Aorta (tissue), 5 donors: Measurements from ENCODE around the gene GTF2I. TPM values are rescaled to one million over a fixed set of nuclear protein-coding genes. Genes with fewer than 3 reads are reported as not detected.
A peak's percentile ranks its signal among the peaks of the same experiment; 100 is the strongest.
"Not testable (repeated sequence)": the region's sequence is repeated elsewhere in the genome, so short reads cannot be mapped to it uniquely, and the experiment has no call there.

Experiments
- ATAC-seq: fragments of 200-7000 bp; cut with Tn5 transposase; one replicate; pipeline ENCODE4 v1.9.1; 2022; ENCODE audit warnings: moderate library complexity; ENCODE audit not compliant: low FRiP score
- DNase-seq, 2 donors: peaks; one replicate each; pipeline ENCODE4 v3.0.0-alpha.2; 2020
- H3K27ac ChIP-seq, 2 donors: one replicate each; pipeline ENCODE4 v1.5.1; 2013; ENCODE audit warnings: low read length in 2 of 2, mild to moderate bottlenecking in 2 of 2, moderate library complexity in 2 of 2, control low read depth in 1 of 2, inconsistent platforms in 1 of 2, low read depth in 1 of 2
- H3K27me3 ChIP-seq, 2 donors: one replicate each; pipeline ENCODE4 v1.6.1; 2013; ENCODE audit warnings: control low read depth in 1 of 2, low read length in 1 of 2, mild to moderate bottlenecking in 1 of 2, moderate library complexity in 1 of 2; ENCODE audit not compliant: insufficient read depth in 2 of 2, control insufficient read depth in 1 of 2
- H3K36me3 ChIP-seq, 2 donors: one replicate each; pipeline ENCODE4 v1.6.1; 2013; ENCODE audit warnings: control low read depth in 1 of 2, low read length in 1 of 2, mild to moderate bottlenecking in 1 of 2; ENCODE audit not compliant: insufficient read depth in 2 of 2, control insufficient read depth in 1 of 2
- H3K4me1 ChIP-seq, 2 donors: one replicate each; pipeline ENCODE4 v1.6.1; 2013; ENCODE audit warnings: low read length in 2 of 2, control low read depth in 1 of 2, mild to moderate bottlenecking in 1 of 2, moderate library complexity in 1 of 2; ENCODE audit not compliant: insufficient read depth in 2 of 2, control insufficient read depth in 1 of 2
- H3K4me3 ChIP-seq, 2 donors: one replicate each; pipeline ENCODE4 v1.5.1; 2013; ENCODE audit warnings: low read length in 2 of 2, control low read depth in 1 of 2, mild to moderate bottlenecking in 1 of 2
- H3K9me3 ChIP-seq: one replicate; pipeline ENCODE4 v1.6.1; 2013; ENCODE audit warnings: mild to moderate bottlenecking, low read length; ENCODE audit not compliant: control insufficient read depth
- WGBS, 2 donors: extraction: QIAGEN DNeasy Blood & Tissue Kit; methylation state at CpG; one replicate each; pipeline ENCODE4 v1.1.7; 2013; 5-methylcytosine and 5-hydroxymethylcytosine counted together
- intact Hi-C, 2 donors: fragments of 100-400 bp; cut with DNase I; formaldehyde crosslinking; loops; one replicate each; pipeline versions ENCODE4 v1.14.2 to v1.15.0; 2022
- polyA plus RNA-seq, 2 donors: library from polyadenylated mRNA; stranded (reverse); fragments of 200-250 nt; gene quantifications; one replicate each; pipeline ENCODE4 v1.2.3, GENCODE V29; 2013
- total RNA-seq, 2 donors: library from RNA; stranded (reverse); fragmentation: NEBNext Ultra II Directional; extraction: Animal tissue kit (Norgen Biotek cat#: 25700); gene quantifications; one replicate each; pipeline ENCODE4 v1.2.1, GENCODE V29; 2021
- donor health status: healthy with polysubstance abuse.
- donor health status: Bipolar disorder and iron deficiency.
- donor health status: DM: no; HTN: no; CAD: no.
- donor health status: DM: no; HTN: no; CAD: no.
- donor health status: DM: yes; HTN: yes; CAD: no.

GTF2I gene
- total and polyA plus RNA-seq, 4 donors = 22.7 to 198 (median 89.2) TPM

DNA sequence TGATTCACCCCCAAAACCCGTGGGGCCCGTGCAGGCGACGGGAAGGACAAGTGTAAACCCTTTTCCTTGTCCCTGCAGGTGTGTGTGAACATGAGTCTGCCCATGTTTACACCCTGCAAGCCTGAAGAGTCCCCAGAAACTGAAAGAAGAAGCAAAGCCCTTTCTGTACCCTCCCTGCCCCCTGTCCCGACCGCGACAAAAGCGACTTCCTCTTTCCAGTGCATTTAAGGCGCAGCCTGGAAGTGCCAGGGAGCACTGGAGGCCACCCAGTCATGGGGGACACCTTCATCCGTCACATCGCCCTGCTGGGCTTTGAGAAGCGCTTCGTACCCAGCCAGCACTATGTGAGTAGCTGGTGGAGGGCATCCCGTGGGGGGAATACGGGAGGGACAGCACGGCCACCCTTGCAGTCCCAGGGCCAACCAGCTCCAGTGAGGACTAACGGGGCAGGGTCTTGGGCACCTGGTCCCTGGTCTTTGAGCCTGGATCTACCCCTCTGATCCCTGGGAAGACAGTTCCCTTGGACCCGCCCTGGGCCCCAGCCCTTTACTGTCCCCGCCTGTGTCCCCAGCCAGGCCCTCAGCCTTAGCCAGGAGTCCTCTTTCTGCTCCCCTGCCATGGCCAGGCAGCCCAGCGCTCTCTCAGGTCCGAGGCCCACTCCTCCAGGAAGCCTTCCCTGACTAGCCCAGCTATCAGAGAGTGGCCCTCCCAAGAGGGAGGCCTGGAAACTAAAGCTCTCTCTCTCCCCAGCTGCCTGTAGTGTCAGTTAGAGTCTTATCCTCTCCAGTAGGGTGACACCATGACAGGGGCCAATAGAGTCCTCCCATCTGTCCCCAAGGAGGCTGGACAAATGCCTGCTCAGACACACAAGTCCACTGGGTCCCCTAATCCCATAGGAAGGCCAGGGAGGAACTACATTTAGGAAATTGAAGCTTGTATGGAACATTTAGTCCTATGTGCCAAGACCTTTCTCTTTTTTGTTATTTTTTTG, 116.5 kb downstream of the GTF2I start, which contains the start of gene NCF1:
NCF1 (plus strand) TSS at position 252 of the 991 bp plus-strand sequence; CDS start at position 273, 21 bp downstream.
- DNase-seq, intact Hi-C loops, H3K4me1 ChIP-seq, H3K36me3 ChIP-seq, H3K27ac ChIP-seq, H3K4me3 ChIP-seq, H3K27me3 ChIP-seq, H3K9me3 ChIP-seq: not testable (repeated sequence)
- ATAC-seq = peak; percentile 64
- WGBS, 2 donors = no CpG with 5 or more reads among the region's 21 CpGs

DNA sequence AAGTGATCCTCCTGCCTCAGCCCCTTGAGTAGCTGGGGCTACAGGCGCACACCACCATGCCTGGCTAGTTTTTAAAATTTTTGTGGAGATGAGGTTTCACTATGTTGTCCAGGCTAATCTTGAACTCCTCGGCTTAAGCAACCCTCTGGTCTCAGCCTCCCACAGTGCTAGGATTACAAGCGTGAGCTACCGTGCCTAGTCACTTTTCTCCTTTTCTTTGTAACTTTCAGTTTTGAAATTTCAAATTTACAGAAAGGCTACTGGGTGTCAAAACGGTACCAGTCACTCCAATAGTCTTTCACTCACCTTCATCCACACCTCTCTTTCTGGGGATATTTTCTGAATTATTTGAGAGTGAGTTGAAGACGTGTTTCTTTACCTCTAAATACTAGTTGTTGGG, 117.6 kb downstream of the GTF2I start:
- DNase-seq, ATAC-seq, H3K36me3 ChIP-seq, H3K27me3 ChIP-seq, H3K4me3 ChIP-seq, intact Hi-C loops, H3K27ac ChIP-seq, H3K9me3 ChIP-seq, H3K4me1 ChIP-seq: not testable (repeated sequence)
- WGBS, 2 donors = no CpG with 5 or more reads among the region's 6 CpGs

DNA sequence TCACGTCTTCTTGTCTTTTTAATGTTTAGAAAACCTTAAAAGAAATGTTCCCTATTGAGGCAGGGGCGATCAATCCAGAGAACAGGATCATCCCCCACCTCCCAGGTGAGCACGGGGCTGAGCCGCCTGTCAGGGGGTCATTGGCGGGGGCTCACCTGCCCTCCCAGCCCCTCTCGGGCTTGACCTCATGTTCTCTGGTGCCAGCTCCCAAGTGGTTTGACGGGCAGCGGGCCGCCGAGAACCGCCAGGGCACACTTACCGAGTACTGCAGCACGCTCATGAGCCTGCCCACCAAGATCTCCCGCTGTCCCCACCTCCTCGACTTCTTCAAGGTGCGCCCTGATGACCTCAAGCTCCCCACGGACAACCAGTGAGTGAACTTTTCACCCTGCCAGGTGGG, 121.5 kb downstream of the GTF2I start:
- H3K27ac ChIP-seq, H3K4me1 ChIP-seq: not testable (repeated sequence)

DNA sequence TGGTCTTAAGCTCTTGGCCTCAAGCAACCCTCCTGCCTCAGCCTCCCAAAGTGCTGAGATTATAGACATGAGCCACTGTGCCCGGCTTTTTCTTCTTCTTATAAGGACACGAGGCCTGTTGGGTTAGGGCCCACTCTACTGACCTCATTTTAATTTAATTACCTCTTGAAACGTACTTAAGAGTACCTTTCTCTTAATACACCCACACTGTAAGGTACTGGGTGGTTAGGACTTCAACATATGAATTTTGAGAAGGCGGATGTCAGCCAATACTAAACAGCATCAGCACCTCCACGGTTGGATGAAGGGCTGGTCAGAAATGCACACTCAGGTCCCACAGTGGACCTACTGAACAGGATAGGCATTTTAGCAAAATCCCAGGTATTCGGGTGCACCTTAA, 124.2 kb downstream of the GTF2I start:
- ATAC-seq, H3K4me1 ChIP-seq, H3K27me3 ChIP-seq, DNase-seq, H3K27ac ChIP-seq, intact Hi-C loops, H3K4me3 ChIP-seq, H3K36me3 ChIP-seq, H3K9me3 ChIP-seq: not testable (repeated sequence)
- WGBS, 2 donors = 77 to 88% methylated on average over 3 of the region's 6 CpGs

More for the DNA sequence above, 121.5 kb downstream of the GTF2I start:
- peak; percentile 33 to 52 for DNase-seq
- intact Hi-C loops, ATAC-seq, H3K4me3 ChIP-seq, H3K9me3 ChIP-seq, H3K36me3 ChIP-seq, H3K27me3 ChIP-seq: not testable (repeated sequence)
- 85% methylated on average over 5 to 13 of the region's 17 CpGs for WGBS, 2 donors

DNA sequence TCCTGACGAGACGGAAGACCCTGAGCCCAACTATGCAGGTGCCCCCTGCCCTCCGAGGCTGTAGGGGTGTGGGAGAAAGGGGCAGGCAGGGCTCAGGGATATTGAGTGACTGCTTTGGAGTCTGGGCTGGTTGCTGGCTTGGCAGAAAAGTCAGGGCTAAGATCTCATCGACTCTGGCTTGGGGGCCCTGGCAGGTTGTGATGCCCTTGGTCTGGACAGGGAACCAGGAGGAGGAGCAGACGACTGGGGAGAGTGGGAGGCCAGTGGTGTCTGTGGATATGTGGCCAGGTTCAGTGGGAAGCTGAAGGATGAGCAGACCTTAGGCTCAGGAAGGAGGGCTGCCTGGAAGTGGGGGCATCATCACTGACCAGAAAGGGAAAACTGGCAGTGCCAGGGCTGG, 126.1 kb downstream of the GTF2I start:
- H3K4me3 ChIP-seq, H3K36me3 ChIP-seq, H3K27me3 ChIP-seq, H3K9me3 ChIP-seq, ATAC-seq, intact Hi-C loops, H3K4me1 ChIP-seq, H3K27ac ChIP-seq: not testable (repeated sequence)
- 72 to 85% methylated on average over 2 to 5 of the region's 5 CpGs for WGBS, 2 donors
- peak; percentile 10 to 47 for DNase-seq

DNA sequence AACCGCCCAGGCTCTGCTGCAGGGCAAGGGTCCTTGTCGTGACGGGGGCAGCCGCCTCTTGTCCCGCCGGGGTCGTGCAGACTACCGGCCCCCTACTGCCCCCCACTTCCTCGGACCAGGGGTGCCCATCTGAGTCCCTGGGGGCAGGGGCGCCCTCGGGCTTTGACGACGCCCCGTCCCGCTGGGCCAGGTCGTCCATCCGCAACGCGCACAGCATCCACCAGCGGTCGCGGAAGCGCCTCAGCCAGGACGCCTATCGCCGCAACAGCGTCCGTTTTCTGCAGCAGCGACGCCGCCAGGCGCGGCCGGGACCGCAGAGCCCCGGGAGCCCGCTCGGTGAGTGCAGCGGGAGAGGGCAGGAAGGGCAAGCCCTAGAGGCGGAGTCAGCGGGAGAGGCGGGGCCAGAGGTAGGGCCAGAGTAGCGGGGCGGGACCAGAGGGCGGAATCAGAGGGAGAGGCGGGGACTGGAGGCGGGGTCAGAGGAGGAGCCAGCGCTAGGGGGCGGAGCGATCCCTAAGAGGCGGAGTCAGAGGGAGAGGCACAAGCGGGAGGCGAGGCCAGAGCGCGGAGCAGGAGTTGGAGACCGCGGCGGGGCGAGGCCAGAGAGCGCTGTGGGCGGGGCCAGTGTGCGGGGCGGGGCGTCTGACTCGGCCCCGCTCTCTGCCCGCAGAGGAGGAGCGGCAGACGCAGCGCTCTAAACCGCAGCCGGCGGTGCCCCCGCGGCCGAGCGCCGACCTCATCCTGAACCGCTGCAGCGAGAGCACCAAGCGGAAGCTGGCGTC, 131.0 kb downstream of the GTF2I start:
- H3K27ac ChIP-seq, H3K4me3 ChIP-seq, intact Hi-C loops, H3K36me3 ChIP-seq, H3K4me1 ChIP-seq, H3K27me3 ChIP-seq, H3K9me3 ChIP-seq: not testable (repeated sequence)
- DNase-seq = peak; percentile 96 to 98
- 0% methylated on average over 12 to 44 of the region's 82 CpGs for WGBS, 2 donors
- ATAC-seq = peak; percentile 99

DNA sequence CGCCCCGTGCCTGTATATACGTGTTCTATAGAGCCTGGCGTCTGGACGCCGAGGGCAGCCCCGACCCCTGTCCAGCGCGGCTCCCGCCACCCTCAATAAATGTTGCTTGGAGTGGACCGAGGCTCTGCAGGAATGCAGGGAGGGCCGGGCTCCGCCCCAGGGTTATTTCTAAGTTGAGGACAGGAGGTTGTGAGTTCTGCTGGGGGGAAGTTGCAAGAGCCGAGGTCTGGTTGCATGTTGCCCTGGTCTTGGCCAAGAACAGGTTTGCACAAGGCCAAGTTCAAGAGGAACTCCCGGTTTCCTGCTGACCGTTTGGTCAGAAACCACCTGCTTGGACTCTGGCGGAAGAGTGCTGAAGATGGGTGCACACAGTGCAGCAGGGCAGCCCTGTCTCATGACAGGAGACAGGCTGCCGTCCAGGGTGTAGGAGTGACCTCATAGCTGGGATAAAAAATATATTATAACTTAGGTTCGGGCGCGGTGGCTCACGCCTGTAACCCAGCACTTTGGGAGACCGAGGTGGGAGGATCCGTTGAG, 131.8 kb downstream of the GTF2I start:
- H3K4me1 ChIP-seq, intact Hi-C loops, H3K9me3 ChIP-seq, H3K27ac ChIP-seq, H3K4me3 ChIP-seq, H3K36me3 ChIP-seq, H3K27me3 ChIP-seq, DNase-seq: not testable (repeated sequence)
- WGBS, 2 donors = 12 to 15% methylated on average over 3 of the region's 24 CpGs
- ATAC-seq = peak; percentile 36

DNA sequence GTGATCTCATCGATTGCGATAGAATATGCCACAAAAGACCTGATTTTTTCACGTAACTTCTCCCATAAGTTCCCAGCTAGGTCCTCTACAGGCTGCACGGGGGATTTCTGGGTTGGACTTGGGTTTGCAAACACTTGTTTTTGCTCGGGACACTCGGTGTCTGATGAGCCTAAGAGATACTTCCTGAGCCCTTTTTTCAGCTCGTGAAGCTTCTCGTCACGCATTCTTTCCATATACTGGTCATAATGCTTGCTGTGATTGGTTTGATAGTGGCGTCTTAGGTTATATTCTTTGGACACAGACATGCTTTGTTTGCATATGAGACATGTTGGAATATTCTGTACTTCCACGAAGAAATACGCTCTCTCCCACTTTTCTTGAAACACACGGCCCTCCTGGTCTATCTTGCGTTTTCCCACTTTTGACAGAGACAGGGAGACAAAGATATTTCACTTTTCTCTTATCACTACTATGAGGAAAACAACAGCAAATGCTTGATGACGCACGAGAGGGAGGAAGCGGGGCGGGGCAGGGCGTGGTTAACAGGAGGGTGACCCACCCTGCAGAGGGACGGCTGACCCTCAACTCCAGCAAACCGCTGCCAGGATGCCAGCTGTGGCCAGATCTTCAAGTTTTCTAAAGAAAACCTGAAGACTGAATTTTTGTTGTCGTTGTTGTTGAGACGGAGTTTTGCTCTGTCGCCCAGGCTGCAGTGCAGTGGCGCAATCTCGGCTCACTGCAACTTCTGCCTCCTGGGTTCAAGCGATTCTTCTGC, 140.5 kb downstream of the GTF2I start:
- H3K36me3 ChIP-seq, ATAC-seq, H3K27me3 ChIP-seq, H3K4me3 ChIP-seq, H3K27ac ChIP-seq, H3K9me3 ChIP-seq, H3K4me1 ChIP-seq, intact Hi-C loops: not testable (repeated sequence)
- DNase-seq = peak in 1 of 2 donors; percentile 55
- 96 to 97% methylated on average over 11 to 16 of the region's 27 CpGs for WGBS, 2 donors
